Hypothalamus (tissue), 51 donors: ENCODE data around the gene OCA2.
A peak's percentile ranks its signal among the peaks of the same experiment; 100 is the strongest.
"Not testable (repeated sequence)": the region's sequence is repeated elsewhere in the genome, so short reads cannot be mapped to it uniquely, and the experiment has no call there.

ENCODE experiments used
- DNase-seq, 51 donors: peaks; one replicate each; lab custom pipeline; 2025; lab: John Stamatoyannopoulos, UW

Gene OCA2

GRCh38 chr15:28098766-28099554 lies at the start of gene OCA2:
TSS of gene OCA2 (minus strand) at chr15:28099315. CDS start at chr15:28081874, 17,441 bp downstream.
- peak in 3 of 51 donors; percentile 19 to 28 (median 27) for DNase-seq

GRCh38 chr15:28147801-28148200 lies 48.7 kb upstream of the OCA2 start:
- no peak for DNase-seq

GRCh38 chr15:28145419-28145818 lies 46.3 kb upstream of the OCA2 start:
- not testable (repeated sequence) for DNase-seq

- no peak for DNase-seq
Measured at GRCh38 chr15:28140062-28140461, 40.9 kb upstream of the OCA2 start.

- not testable (repeated sequence) for DNase-seq
Measured at GRCh38 chr15:28137408-28138039, 38.4 kb upstream of the OCA2 start.

- DNase-seq = not testable (repeated sequence)
Measured at GRCh38 chr15:28136236-28136904, 37.3 kb upstream of the OCA2 start.

- DNase-seq = no peak
Measured at GRCh38 chr15:28133281-28133680, 34.2 kb upstream of the OCA2 start.

GRCh38 chr15:28132524-28133275 lies 33.6 kb upstream of the OCA2 start:
- DNase-seq = no peak

- DNase-seq = no peak
Measured at GRCh38 chr15:28131946-28132345, 32.8 kb upstream of the OCA2 start.

GRCh38 chr15:28131400-28131799 lies 32.3 kb upstream of the OCA2 start:
- DNase-seq = no peak

GRCh38 chr15:28130651-28131050 lies 31.5 kb upstream of the OCA2 start:
- DNase-seq = no peak

- DNase-seq = no peak
Measured at GRCh38 chr15:28129231-28129848, 30.2 kb upstream of the OCA2 start.

GRCh38 chr15:28128031-28128430 lies 28.9 kb upstream of the OCA2 start:
- DNase-seq = peak in 48 of 51 donors; percentile 14 to 91 (median 72)

- DNase-seq = no peak
Measured at GRCh38 chr15:28127036-28127435, 27.9 kb upstream of the OCA2 start.

GRCh38 chr15:28125673-28126651 lies 26.8 kb upstream of the OCA2 start:
- DNase-seq = peak in 5 of 51 donors; percentile 13 to 54 (median 27)

GRCh38 chr15:28124841-28125240 lies 25.7 kb upstream of the OCA2 start:
- no peak for DNase-seq

GRCh38 chr15:28123408-28124023 lies 24.4 kb upstream of the OCA2 start:
- peak in 41 of 51 donors; percentile 4 to 75 (median 44) for DNase-seq
